SU-DHL-6 (cell line): ENCODE measurements around the gene CDKAL1.

ENCODE experiments used
- CTCF ChIP-seq: fragments of 200-600 bp; sonication (generic); IDR thresholded peaks from one replicate; pipeline ENCODE4 v1.5.1; 2017; ENCODE audit warnings: antibody characterized with exemption, mild to moderate bottlenecking, low read length, moderate library complexity; ENCODE audit not compliant: insufficient read depth, poor library complexity, severe bottlenecking
- EZH2phosphoT487 ChIP-seq: fragments of 200-600 bp; sonication (generic), shearing (Covaris generic); conservative IDR thresholded peaks from 2 replicates; pipeline ENCODE4 v1.6.1; 2018; ENCODE audit warnings: mild to moderate bottlenecking, antibody characterized with exemption, low read length, moderate library complexity, mixed read lengths

- TF ChIP-seq CTCF (no peak), EZH2phosphoT487 (no peak)
Observed at GRCh38 chr6:21115111-21115510, 580.9 kb downstream of the CDKAL1 start.
